GM18867 (cell line): ENCODE results near the gene ELMO2.
"Not testable (repeated sequence)": the region's sequence is repeated elsewhere in the genome, so short reads cannot be mapped to it uniquely, and the experiment has no call there.

Experiments used
- ATAC-seq: cut with Tn5 transposase; IDR thresholded peaks from one replicate; pipeline ENCODE4 v1.9.1; 2021; ENCODE audit warnings: mild to moderate bottlenecking, moderate library complexity; ENCODE audit not compliant: unreplicated experiment

Gene ELMO2

DNA sequence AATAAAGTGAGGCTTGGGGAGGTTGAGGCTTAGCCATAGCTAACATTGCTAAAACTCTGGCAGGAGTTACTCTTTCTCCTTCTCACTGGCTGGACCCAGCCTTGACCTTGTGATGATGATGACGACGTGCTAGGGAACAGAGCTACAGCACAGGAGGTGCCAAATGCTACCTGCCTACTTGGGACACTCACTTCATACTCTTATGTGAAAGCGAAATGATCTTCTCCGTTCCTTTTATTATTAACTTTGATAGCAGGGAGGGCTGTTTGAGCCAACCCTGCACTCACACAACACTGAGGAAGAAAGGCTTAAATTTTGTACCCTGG is 1.2 kb upstream of the ELMO2 start:
- no peak for ATAC-seq

DNA sequence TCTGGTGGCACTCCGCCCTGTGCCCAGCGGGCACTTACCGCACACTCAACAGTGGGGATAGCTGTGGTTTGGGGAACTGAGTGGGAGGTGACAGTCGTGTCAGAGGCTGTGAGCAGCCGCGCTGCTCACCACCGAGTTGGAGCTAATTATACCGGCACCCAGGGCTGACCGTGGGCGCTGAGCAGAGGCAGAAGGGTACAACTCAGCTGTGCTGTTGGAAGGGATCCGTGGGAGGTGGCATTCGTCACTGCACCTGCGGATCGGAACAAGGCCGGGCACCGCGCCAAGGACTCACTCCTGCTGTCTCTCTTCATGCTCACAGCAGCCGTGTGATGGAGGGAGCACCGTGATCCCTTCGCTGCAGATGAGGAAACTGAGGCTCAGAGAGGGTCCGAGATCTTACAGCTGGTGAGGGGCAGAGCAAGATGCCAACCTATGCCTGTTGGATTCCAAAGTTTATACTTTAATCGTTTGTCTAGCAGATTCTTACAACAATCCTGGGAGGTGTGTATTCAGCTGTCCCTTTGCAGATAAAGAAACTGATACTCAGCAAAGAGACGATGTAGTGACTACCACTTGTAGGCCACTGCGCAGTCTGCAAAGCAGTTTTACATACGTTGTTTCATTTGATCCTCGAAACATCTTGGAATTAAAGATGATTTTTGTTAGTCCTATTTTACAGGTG is 713 bp upstream of the ELMO2 start:
- peak; percentile 45 for ATAC-seq

DNA sequence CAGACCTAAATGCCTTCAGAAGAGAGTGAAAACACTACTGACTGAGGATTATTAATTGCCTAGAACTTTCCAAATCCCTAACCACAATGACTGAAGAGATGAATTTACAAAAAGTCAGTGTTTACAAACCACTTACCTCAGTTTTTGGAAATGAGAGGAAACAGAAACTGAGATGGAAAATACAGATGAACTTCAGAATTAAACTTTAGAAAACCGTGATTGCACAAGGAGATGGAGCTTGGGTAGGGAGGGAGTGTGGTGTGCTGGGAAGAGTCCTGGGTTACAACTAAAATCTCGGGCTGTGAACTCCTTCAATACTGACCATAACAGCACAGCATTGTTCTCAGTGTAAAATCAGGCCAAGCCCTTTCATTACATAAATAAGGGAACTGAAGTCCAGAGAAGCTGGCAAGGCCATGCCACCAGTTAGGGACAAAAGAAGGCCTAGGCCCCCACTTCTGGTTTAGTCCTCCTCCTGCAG is 4.0 kb downstream of the ELMO2 start:
- no peak for ATAC-seq

DNA sequence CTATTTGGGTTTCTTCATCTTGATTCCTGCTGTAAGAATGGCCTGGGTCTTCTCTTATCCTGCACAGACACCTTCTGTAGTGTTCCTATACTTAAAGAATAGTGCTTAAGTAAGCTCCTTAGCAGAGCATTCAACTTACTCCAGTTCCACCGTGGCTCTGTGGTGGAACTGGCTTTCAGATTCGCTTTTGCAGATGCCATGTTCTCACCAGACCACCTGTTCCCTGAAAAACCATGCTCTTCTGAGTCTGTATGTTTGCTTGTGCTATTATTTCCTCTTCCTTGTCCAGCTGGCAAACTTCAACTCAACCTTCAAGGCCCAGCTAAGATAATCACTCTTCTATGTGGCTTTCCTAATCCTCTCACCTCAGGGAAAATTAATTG is 4.9 kb downstream of the ELMO2 start:
- no peak for ATAC-seq

DNA sequence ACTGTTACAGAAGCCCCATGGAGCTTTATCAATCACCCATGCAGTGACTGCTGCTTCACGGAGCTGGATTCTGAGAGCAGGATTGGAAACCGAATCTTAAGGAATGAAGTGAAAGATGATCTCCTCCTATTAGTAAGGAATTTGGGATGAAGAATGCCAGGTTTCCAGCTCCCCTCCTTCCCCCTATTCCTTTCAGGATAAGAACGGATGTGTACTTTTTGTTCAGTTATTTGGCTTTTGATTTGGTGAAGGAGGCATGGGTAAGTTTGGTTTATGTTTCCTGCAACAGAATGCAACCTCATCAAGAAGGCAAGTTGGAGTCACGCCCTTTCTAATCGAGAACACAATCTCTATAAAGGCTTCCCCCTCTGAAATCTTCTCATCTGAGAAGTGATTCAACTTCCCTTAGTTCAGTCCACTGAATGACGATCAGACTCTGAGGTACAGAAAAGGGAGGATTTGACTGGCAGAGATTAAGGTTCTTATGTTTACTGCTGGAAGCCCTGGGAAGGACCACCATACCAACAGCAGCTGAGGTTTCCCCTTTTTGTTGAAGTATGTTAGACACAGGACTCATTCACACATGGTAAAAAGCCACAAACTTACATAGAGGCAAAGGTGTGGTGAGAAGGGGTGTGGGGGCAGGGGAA is 5.5 kb downstream of the ELMO2 start:
- no peak for ATAC-seq

DNA sequence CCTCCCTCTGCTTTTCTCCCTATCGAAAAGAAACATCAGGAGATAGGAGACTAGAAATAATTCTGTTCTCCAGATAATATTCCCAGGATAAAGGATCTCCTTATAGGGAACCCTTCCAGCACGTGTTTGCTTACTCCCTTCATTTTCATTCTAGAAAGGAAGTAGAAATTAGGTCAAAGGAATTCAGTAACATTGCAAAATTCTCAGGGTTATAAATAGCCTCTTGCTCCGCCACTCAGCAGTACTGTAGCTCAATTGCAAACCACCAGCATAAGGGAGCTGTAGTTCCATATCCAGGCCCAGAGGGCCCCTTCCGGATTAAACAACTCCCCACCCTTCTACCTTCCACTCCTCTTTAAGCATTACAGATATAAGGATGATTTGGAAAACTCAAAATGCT is 6.2 kb downstream of the ELMO2 start:
- ATAC-seq = no peak

DNA sequence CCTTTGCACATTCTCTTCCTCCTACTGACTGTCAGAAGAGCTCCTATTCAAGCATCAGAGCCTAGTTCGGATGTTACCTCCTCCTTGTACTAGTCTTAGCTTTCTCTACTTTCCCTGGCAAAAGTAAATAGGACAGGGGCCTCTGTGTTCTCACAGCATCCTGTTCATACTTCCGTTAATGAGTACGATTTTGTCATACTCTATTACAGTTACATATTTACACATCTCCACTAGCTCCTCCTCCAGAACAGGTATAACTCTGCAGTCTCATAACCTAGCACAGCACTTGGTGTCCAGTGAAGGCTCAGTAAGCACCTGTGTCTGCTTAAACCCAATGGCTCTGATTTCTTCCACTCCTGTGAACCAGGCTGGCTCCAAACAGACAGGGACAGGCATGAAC is 7.0 kb downstream of the ELMO2 start:
- no peak for ATAC-seq

DNA sequence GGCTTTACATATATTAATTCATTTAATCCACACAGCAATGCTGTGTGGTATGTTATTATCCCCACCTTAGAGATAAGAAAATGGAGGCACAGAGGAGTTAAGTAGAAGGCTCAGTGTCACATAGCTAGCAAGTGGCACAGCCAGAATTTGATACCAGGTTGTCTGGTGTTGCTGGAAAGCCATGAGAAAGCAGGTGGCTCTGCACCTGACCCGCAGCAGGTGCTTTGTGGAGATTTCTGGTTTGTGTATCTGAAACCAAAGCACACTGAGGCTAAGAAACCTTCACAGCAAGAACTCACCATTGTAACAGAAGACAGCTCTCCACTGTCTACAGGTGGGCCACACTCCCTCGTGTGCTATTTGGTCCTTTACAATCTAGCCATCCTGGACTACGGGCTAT is 7.5 kb downstream of the ELMO2 start:
- ATAC-seq = no peak

DNA sequence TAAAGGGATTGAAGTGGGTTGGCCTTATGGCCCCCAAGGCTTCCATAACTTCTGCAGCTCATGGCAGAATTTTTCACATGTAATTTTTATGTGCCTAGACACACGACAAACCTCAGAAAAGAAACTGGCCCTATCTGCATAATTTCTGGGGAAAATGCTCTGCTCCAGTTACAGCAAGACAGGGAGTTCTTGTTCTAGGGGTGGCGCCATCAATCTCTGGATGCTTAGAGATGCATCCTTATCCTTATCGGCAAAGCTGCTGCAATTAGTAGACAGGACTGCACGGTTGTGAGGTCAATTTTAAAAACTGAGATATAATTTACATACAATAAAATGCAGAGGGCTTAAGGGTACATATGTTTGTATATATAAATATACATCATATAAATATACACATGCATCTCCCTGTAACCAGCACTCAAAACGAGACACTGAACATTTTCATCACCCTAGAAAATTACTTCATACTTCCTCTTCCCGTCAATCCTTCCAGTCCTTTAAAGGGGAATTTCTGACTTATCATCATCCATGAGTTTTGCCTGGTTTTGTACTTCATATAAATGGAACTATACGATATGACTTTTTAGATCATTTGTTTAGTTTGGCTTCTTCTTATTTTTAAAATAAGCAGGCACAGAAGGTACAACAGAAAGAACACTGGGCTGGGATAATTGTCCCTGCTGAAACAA is 10.2 kb downstream of the ELMO2 start:
- ATAC-seq = no peak

DNA sequence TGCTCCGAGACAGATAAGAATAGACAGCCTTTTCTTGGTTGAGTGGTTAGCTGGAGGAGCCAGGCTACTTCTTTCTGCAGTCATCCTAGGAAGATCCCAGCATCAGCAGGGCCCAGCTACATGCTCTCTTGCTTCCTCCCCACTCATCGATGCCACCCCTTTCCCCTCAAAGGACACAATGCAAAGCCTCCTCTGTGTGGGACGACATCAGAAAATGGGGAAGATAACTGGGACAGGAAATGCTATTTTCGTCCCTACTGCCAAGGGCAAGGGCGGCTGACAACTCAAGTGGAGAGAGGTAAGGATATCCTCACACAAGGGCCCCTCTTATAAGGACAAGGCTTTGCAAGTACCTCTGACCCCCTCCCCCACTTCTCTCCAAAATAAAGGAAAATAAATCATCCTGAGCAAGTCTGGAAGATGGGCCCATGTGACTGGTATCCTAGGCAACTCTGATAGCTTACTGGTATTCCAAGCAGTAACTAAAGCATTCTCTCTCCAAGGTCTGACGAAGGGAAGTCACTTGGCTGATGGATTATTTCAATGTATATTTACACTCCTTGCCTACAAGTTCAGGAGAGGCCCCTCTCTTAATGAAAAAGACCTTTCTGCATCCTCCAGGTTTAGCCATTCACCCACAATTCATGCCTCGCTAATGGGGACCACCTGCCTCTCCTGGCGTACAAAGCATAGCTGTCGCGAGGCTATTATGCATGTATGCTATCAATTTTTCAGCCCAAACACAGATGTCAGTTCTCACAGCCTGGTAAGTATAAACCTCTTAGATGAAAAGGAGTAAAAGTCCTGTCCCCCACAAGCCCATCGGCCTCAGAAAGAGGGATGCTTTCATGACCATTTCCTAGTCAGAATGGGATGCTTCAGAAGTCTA is 11.3 kb downstream of the ELMO2 start:
- no peak for ATAC-seq

DNA sequence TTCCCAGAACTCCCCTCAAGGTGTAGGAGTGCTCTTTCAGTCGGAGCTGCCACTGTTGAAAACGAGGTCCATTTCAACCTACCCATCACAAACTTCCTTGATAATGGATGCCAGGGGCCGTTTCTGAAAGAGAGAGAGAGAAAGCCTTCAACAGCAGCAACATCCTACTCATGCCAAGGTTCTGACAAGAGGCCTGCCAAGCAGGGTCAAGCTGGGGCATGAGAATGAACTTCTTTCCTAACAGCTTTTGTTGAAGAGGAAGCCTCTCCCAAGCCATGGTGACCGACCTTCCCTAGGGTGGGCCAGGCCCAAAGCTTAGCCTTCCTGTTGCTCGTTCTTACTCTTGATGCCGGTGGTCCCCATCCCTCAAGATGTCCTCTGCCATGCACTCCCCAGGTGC is 12.4 kb downstream of the ELMO2 start:
- no peak for ATAC-seq

DNA sequence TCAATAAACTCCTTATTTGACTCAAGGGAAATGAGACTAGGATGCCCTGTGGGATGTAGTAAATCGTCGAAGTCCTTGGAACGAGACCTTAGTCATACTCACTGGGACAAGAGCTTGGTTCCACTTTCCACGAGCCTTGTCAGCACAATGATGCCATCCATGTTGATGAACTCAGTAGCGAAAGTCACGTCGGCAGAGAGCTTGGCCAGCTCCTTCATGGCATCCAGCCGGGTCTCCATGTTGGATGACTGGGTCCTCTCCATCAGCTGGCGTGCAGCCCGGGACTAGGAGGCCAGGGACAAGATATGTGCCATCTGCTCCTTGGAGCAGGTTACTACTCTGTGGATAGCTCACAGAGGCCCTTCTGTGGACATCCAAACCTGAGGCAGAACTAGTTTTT is 17.5 kb downstream of the ELMO2 start:
- no peak for ATAC-seq

DNA sequence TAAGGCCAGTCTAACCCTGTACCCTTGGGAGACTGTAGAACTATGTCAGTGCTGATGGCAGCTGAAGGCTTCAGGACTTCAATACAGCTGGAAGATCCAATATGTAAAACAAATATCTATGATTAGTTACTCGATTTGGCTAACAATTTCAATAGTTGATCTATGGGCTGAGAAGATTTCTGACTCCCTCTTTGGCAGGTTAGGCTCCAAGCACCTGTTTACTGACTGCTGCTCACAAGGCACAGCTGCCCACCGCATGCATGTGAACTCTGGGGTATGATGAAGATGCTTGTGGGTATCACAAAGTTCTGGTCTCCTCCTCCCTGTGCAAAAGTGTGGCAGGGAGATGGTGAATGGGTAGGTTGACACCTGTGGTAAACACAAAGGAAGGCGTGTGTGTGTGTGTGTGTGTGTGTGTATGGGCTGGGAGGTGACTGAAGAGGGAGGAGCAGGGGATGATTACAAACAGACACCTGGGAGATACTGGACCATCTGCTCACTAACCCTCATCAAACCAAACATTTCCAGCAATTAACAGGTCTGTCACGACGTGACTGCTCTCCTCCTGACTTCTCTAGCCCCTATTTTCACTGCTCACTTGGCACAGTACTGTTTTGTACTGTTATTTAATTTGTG is 18.1 kb downstream of the ELMO2 start:
- ATAC-seq = no peak

DNA sequence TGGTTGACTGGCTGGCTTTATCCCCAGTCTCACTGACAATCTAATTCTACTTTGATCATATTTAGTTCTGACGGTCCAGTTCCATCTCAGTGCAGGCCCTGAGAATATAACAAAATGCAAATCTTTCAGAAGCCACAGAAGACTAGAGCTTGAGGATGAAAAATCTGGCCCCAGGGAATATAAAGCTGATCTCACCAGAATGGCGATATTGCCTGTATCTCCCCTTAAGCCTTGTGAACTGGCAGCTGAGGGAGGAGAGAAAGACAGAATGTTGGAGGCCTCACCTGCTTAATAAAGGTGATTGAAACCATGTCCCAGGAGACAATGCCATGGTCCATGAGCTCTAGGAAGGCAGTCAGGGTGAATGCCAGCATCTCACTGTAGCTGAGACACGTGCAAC is 19.4 kb downstream of the ELMO2 start:
- ATAC-seq = not testable (repeated sequence)

DNA sequence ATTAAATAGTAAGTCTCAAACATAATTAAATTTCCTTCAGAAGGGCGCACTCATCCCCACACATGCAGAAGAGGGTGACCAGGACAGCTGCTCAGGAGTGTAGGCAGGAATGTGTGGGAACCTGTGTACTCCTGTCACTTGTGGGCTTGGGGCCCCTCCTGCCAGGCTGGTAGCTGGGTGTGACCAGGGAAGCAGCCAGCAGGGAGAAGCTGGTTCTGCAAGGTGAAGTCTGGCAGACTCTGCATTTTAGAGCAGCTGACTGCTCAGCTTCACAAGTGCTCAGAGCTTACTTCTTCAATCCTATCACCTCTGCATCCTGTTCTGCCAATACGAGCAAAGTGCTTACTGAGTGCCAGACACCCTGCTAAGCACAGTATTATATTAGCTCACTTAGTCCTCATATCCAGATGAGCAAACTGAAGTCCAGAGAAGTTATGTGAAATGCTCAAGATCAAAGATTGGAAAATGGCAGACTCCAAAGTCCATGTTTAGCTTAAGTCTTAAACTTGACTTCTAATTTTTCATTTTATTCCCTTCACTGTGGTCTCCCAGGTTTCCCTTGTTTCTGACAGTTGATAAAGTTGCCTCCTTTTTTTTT is 27.9 kb downstream of the ELMO2 start:
- ATAC-seq = no peak

DNA sequence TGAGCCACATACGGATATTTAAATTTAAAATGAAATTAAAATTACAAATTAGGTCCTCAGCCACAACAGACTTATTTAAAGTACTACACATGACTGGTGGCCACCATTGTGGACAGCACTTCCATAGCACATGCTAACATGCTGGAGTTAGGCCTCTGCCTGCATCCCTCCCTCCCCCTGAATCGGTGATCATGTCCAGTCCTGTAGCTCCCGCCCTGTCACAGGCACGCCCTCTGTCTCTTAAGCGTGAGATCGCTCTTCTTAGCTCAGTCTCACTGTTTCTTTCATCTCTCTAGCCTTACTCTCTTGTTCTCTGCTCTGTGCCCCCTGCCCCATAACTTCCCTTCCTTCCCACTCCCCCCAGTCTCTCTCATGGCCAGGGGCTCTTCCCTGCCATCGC is 28.9 kb downstream of the ELMO2 start:
- ATAC-seq = no peak

DNA sequence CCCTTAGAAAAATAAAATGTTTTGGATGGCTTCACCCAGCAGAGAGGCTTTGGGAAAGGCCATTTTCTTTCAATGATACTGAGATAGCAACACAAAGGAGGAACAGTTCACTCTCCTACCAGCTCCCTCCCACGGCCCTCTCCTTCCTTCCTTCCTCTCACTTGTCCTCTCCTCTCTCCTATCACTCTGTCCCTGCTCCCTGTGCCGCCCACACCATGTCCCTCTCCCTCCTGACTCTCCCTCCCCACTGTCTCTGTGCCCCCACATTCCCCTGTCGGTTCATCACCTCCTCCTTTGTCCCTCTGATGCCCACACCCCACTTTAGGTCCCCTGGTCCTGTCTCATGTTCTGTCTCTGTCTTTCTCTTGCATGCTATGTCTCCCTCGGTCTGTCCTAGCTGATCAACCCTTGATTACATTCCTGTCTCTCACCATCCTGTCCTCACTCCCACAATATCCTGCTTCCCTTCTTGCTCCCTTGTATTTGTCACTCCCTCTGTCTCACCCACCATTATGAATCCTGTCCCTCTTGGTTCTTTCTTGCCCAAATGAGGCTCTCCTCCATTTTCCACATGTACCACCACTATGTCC is 30.1 kb downstream of the ELMO2 start:
- ATAC-seq = no peak

DNA sequence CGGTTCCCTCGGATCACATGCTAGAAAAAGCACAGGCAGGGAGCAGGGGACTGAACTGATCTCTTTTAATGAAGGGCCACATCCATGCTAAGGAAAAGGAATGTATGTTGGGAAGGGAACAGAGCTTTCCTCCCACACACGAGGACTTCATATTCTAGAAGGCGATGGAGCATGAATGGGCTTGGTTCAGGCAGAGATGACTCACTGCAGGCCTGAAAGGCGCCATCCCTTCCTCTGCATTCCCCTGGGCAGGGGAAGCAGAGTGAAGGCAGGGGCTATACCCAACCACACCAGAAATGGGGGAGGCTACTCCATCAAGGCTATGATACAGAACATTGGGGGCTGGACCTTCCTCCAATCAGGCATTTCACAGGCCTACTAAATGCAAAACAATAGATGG is 30.6 kb downstream of the ELMO2 start:
- ATAC-seq = no peak

DNA sequence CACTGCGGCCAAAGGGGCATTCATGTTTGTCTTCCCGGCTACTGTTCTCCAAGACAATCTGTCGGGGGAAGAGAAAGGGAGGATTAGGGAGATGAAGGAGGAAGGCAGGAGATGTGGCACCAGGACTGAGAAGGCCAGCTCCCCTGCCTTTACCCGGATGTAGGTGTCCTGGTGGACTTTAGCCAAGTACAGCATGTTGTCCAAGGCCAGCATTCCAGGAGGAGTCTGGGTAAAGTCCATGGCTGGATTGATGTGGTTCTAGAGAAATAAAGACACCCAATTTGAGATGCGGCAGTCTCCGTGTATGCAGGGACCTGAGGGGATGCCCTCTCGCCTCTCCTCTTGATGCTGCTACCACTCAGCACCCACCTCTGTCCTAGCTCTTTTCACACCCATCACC is 32.0 kb downstream of the ELMO2 start:
- ATAC-seq = no peak

DNA sequence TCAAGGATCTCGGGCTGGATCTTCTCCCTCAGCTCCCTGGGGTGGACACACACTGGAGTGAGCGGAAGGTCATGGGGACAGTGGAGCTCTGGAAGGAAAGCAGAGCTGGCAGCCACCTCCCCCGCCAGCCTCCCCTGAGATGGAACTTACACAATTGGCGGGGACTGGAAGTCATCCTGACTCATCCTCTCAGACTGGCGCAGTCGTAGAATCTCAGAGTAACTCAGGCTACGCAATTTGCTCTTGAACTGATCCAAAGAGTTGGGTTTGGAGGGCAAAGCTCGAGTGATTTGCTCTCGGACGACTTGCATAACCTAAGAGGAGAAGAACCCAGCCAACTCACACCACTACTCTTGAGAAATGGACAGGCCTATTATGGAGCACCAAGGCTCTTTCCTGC is 34.8 kb downstream of the ELMO2 start:
- no peak for ATAC-seq
